ENCODE measurements around the gene PRRC2A. TPM values are rescaled to one million over a fixed set of nuclear protein-coding genes. Genes with fewer than 3 reads are reported as not detected.

PRRC2A gene
- total RNA-seq, 2 experiments from 2014 or later: 206 to 215 TPM

DNA sequence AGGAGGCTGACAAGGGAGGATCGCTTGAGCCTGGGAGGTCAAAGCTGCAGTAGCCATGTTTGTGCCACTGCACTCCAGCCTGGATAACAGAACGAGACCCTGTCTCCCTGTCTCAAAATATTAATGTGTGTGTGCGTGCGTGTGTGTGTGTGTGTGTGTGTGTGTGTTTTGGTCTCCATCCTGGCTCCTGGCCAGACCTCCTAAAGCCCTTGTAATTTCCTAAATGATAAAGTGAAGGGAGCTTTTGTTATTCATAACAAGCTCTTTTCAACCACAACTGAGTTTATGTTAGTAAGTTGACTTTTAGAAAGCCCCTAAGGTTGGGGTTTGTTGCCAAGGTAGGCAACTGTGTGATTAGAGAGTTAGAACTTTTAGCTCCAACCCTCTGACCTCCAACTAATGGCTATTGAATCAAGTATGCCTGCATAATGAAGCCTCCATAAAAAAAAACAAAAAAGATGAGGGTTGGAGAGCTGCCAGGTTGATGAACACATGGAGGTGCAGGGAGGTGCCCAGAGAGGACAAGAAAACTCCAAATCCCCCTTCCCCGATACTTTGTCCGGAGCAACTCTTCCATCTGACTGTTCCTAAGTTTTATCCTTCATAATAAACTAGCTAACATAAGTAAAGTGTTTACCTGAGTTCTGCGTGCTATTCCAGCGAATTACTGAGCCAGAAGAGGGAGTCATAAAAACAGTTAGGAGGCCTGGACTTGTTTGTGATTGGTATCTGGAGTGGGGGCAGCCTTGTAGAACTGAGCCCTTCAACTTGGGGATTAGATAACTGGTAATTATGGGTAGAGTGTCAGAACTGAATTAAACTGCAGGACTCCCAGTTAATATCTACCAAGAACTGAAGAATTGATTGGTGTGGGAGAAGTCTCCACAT, 10.8 kb upstream of the PRRC2A start:
- no peak overlapping the region for H3K4me3 Mint-ChIP-seq
- no peaks in the 10 kb centered on the region for H3K9me3 ChIP-seq (ENCODE audit: control insufficient read depth in 1 of 2, insufficient read depth in 1 of 2, low read length in 2 of 2)
- ChIA-PET CTCF (interaction anchor here (1.0 to 1.1 kb wide), 2 partner anchors 11 to 28 kb away, joined by 3 to 4 read pairs; no protein-coding TSS in a partner anchor), POLR2A (no interaction called here)
- no peaks in the 10 kb centered on the region for H3K9me3 Mint-ChIP-seq
- H3K36me3 ChIP-seq (ENCODE audit: insufficient read depth, low read length): no peaks in the 10 kb centered on the region
- no peaks in the 10 kb centered on the region for H3K36me3 Mint-ChIP-seq (ENCODE audit: low read depth)
- DNase-seq (no peak), ATAC-seq (ENCODE audit: poor library complexity) (no peak)
- no peak overlapping the region for H3K27ac Mint-ChIP-seq
- H3K4me3 ChIP-seq (ENCODE audit: low read length): no peak overlapping the region
- no peaks in the 10 kb centered on the region for H3K27me3 ChIP-seq (ENCODE audit: control insufficient read depth in 1 of 2, insufficient read depth in 2 of 2, low read length in 2 of 2)
- H3K4me1 ChIP-seq (ENCODE audit: insufficient read depth, low read length): no peaks in the 10 kb centered on the region
- intact Hi-C loops (cut with DNase I, micrococcal nuclease): no loop called here
- H3K27me3 Mint-ChIP-seq: no peaks in the 10 kb centered on the region
- H3K4me1 Mint-ChIP-seq (ENCODE audit: low read depth): peaks cover 4% of the 10 kb centered on the region
- TF ChIP-seq, protein P1, sequence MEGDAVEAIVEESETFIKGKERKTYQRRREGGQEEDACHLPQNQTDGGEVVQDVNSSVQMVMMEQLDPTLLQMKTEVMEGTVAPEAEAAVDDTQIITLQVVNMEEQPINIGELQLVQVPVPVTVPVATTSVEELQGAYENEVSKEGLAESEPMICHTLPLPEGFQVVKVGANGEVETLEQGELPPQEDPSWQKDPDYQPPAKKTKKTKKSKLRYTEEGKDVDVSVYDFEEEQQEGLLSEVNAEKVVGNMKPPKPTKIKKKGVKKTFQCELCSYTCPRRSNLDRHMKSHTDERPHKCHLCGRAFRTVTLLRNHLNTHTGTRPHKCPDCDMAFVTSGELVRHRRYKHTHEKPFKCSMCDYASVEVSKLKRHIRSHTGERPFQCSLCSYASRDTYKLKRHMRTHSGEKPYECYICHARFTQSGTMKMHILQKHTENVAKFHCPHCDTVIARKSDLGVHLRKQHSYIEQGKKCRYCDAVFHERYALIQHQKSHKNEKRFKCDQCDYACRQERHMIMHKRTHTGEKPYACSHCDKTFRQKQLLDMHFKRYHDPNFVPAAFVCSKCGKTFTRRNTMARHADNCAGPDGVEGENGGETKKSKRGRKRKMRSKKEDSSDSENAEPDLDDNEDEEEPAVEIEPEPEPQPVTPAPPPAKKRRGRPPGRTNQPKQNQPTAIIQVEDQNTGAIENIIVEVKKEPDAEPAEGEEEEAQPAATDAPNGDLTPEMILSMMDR (IDR thresholded peaks at IDR 0.05): no peak
- H3K27ac ChIP-seq (ENCODE audit: low read depth in 1 of 2, low read length in 2 of 2): no peak overlapping the region

DNA sequence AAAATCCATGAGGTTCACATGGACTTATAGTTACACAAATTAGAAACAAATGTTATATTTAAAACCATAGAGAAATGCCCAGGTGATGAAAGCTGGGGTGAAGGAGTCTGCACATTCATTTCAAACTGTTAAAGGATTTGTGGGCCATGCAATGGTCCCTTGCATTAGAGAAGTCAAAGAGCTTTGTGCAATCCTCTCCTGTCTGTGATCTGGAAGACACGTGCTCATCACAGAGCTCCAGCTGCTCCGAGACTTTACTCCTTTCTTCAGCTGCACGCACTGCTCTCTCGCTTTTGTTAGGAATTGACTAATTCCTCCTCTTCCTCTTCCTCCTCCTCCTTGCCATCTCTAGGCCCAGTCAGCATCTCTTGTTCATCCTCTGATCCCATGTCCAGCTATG, 9.5 kb upstream of the PRRC2A start:
- H3K9me3 ChIP-seq (ENCODE audit: control insufficient read depth in 1 of 2, insufficient read depth in 1 of 2, low read length in 2 of 2): no peaks in the 10 kb centered on the region
- Mint-ChIP-seq H3K27ac (no peak overlapping the region), H3K27me3 (no peaks in the 10 kb centered on the region), H3K9me3 (no peaks in the 10 kb centered on the region), H3K4me3 (no peak overlapping the region), H3K36me3 (ENCODE audit: low read depth) (no peaks in the 10 kb centered on the region), H3K4me1 (ENCODE audit: low read depth) (peaks cover 17% of the 10 kb centered on the region)
- H3K4me1 ChIP-seq (ENCODE audit: insufficient read depth, low read length): peaks cover 11% of the 10 kb centered on the region
- no peak overlapping the region for H3K4me3 ChIP-seq (ENCODE audit: low read length)
- intact Hi-C loops (cut with DNase I, micrococcal nuclease): no loop called here
- CTCF ChIA-PET: interaction anchor here (0.9 to 1.2 kb wide), 2 partner anchors 13 to 14 kb away, joined by 3 read pairs; no protein-coding TSS in a partner anchor
- ATAC-seq (ENCODE audit: poor library complexity) (no peak), DNase-seq (no peak)
- POLR2A ChIA-PET: interaction anchor here (0.6 kb wide), 2 partner anchors 696 to 882 kb away, joined by 3 to 5 read pairs; no protein-coding TSS in a partner anchor
- H3K27ac ChIP-seq (ENCODE audit: low read depth in 1 of 2, low read length in 2 of 2): no peak overlapping the region
- no peaks in the 10 kb centered on the region for H3K27me3 ChIP-seq (ENCODE audit: control insufficient read depth in 1 of 2, insufficient read depth in 2 of 2, low read length in 2 of 2)
- no peaks in the 10 kb centered on the region for H3K36me3 ChIP-seq (ENCODE audit: insufficient read depth, low read length)
- TF ChIP-seq, protein P1 (IDR thresholded peaks at IDR 0.05): no peak

DNA sequence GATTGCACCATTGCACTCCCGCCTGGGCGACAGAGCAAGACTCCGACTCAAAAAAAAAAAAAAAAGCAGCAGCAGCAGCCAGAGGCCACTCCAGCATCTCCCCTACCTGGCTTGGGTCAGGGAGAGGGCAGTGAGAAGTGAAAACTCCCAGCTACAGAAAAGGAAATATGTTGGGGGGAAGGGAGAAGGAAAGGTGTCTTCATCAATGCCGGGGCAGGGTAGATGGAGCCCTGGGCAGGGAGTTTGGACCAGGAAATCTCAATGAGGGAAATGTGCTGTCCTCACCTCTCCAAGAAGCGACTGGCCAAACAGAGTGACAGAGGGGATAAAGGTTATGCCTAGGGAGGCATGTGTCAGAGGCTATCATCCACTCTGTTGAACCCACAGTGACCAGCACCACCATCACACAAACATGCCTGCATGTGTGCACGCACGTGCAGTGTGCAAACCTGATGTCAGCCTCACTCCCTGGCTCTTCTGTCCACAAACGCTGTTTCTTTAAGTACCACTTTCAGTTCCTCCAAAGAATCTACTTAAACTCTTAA, 6.4 kb upstream of the PRRC2A start:
- intact Hi-C loops (cut with DNase I, micrococcal nuclease): no loop called here
- H3K9me3 Mint-ChIP-seq: no peaks in the 10 kb centered on the region
- Histone ChIP-seq H3K27ac (ENCODE audit: low read depth in 1 of 2, low read length in 2 of 2) (no peak overlapping the region), H3K4me1 (ENCODE audit: insufficient read depth, low read length) (peaks cover 21% of the 10 kb centered on the region), H3K27me3 (ENCODE audit: control insufficient read depth in 1 of 2, insufficient read depth in 2 of 2, low read length in 2 of 2) (no peaks in the 10 kb centered on the region), H3K4me3 (ENCODE audit: low read length) (no peak overlapping the region), H3K36me3 (ENCODE audit: insufficient read depth, low read length) (no peaks in the 10 kb centered on the region), H3K9me3 (ENCODE audit: control insufficient read depth in 1 of 2, insufficient read depth in 1 of 2, low read length in 2 of 2) (no peaks in the 10 kb centered on the region)
- DNase-seq: peak in 1 of 14 experiments; percentile 49
- POLR2A ChIA-PET: no interaction called here
- peak overlapping the region; percentile 86 for H3K27ac Mint-ChIP-seq
- H3K27me3 Mint-ChIP-seq: no peaks in the 10 kb centered on the region
- peak overlapping the region; percentile 15 for H3K4me3 Mint-ChIP-seq
- H3K36me3 Mint-ChIP-seq (ENCODE audit: low read depth): no peaks in the 10 kb centered on the region
- CTCF ChIA-PET: interaction anchor here (0.9 kb wide), 1 partner anchor 17 kb away, joined by 3 read pairs; no protein-coding TSS in a partner anchor
- TF ChIP-seq, protein P1 (IDR thresholded peaks at IDR 0.05): no peak
- peaks cover 29% of the 10 kb centered on the region for H3K4me1 Mint-ChIP-seq (ENCODE audit: low read depth)
- no peak for ATAC-seq (ENCODE audit: poor library complexity)

All from CD4-positive, alpha-beta T cell (primary cell).